Loucy (cell line): ENCODE measurements around the gene GP1BA.

ENCODE experiments used
- CTCF ChIP-seq: fragments of 200-600 bp; sonication (generic); conservative IDR thresholded peaks from 2 replicates; pipeline ENCODE4 v1.5.1; 2014; ENCODE audit warnings: mild to moderate bottlenecking, antibody characterized with exemption, low read length
- EZH2phosphoT487 ChIP-seq: fragments of 200-600 bp; IDR thresholded peaks from 2 replicates; pipeline ENCODE4 v1.6.1; 2018; ENCODE audit warnings: antibody characterized with exemption, mild to moderate bottlenecking, moderate library complexity, borderline replicate concordance

- TF ChIP-seq CTCF = no peak
- TF ChIP-seq EZH2phosphoT487 = no peak
Measured at GRCh38 chr17:4940555-4941318, 8.7 kb downstream of the GP1BA start.
